ENCODE measurements around the gene VTI1A. TPM values are rescaled to one million over a fixed set of nuclear protein-coding genes. Genes with fewer than 3 reads are reported as not detected.
A peak's percentile ranks its signal among the peaks of the same experiment; 100 is the strongest.

The VTI1A gene
- total and polyA plus RNA-seq, 2 of the 13 experiments (the other 11 are each of a cell fraction or from before 2014, with no cell fraction given), result 11.7 to 32.7 TPM

- TF ChIP-seq ZNF329 (CRISPR knock-in tag; IDR thresholded peaks at IDR 0.05; ENCODE audit: low read depth), result no peak
- 0 out of 2 replicates have a peak, but pooled peaks have one; percentile 13 for TF ChIP-seq KDM6A (CRISPR knock-in tag; IDR thresholded peaks at IDR 0.05; ENCODE audit: low read depth)
- TF ChIP-seq SAFB2 (CRISPR knock-in tag; IDR thresholded peaks at IDR 0.05; ENCODE audit: borderline replicate concordance, low read depth), result no peak
- no peak; the same call in 1 of the 2 replicates for TF ChIP-seq AHDC1 (CRISPR knock-in tag; IDR thresholded peaks at IDR 0.05; ENCODE audit: borderline replicate concordance)
- peak; percentile 60; the same call in 1 of the 2 replicates for TF ChIP-seq HNF1B (CRISPR knock-in tag; IDR thresholded peaks at IDR 0.05)
- no peak for TF ChIP-seq TOE1 (CRISPR knock-in tag; IDR thresholded peaks at IDR 0.05)
- TF ChIP-seq SRSF1 (optimal IDR thresholded peaks at IDR 0.05; ENCODE audit: low read depth, low read length), result no peak
- TF ChIP-seq ETV5 (CRISPR knock-in tag; IDR thresholded peaks at IDR 0.05; ENCODE audit: borderline replicate concordance), result peak; percentile 87; the same call in 1 of the 2 replicates
- no peak for TF ChIP-seq ZNF644 (CRISPR knock-in tag; IDR thresholded peaks at IDR 0.05; ENCODE audit: low read depth)
- TF ChIP-seq ZNF275 (CRISPR knock-in tag; IDR thresholded peaks at IDR 0.05; ENCODE audit: borderline replicate concordance), result no peak
- no peak for TF ChIP-seq ZFY (CRISPR knock-in tag; IDR thresholded peaks at IDR 0.05)
- TF ChIP-seq NFKBIZ (CRISPR knock-in tag; IDR thresholded peaks at IDR 0.05), result peak; percentile 68; the same call in 1 of the 2 replicates
- peak; percentile 65; the same call in 1 of the 2 replicates for TF ChIP-seq ZNF362 (CRISPR knock-in tag; IDR thresholded peaks at IDR 0.05; ENCODE audit: borderline replicate concordance)
- peak; percentile 55; the same call in 1 of the 2 replicates for TF ChIP-seq FOXO1 (CRISPR knock-in tag; IDR thresholded peaks at IDR 0.05)
- TF ChIP-seq ZNF607 (CRISPR knock-in tag; IDR thresholded peaks at IDR 0.05; ENCODE audit: borderline replicate concordance), result no peak
- no peak for TF ChIP-seq BATF2 (CRISPR knock-in tag; IDR thresholded peaks at IDR 0.05)
- no peak for TF ChIP-seq ZNF121 (CRISPR knock-in tag; IDR thresholded peaks at IDR 0.05)
- no peak for TF ChIP-seq PREB (CRISPR knock-in tag; IDR thresholded peaks at IDR 0.05)
Observed at GRCh38 chr10:112741830-112742402, 294.9 kb downstream of the VTI1A start (continued).

All from HepG2 (cell line).